HFF-Myc (cell line): ENCODE data around the gene CIP2A.

Source experiments
- DNase-seq: peaks from one replicate; pipeline ENCODE4 v3.0.0-alpha.2; 2011; ENCODE audit warnings: low read depth; ENCODE audit errors: extremely low read depth
- H3K4me3 ChIP-seq: replicated peaks from 2 replicates; pipeline ENCODE4 v1.5.1; 2011; ENCODE audit warnings: low read depth, mild to moderate bottlenecking, control low read depth, low read length
- CTCF ChIP-seq: IDR thresholded peaks from 2 replicates; pipeline ENCODE4 v1.5.1; 2012; ENCODE audit warnings: mild to moderate bottlenecking, low read depth, low read length, control low read depth; ENCODE audit errors: missing control alignments

CIP2A gene

GRCh38 chr3:108605491-108605890 lies 16.3 kb upstream of the CIP2A start:
- no peak overlapping the region for H3K4me3 ChIP-seq
- no peak for TF ChIP-seq CTCF
- DNase-seq, result no peak

GRCh38 chr3:108605028-108605427 lies 15.8 kb upstream of the CIP2A start:
- DNase-seq, result no peak
- TF ChIP-seq CTCF, result no peak
- no peak overlapping the region for H3K4me3 ChIP-seq

GRCh38 chr3:108603691-108604090 lies 14.5 kb upstream of the CIP2A start:
- DNase-seq, result no peak
- H3K4me3 ChIP-seq, result no peak overlapping the region
- no peak for TF ChIP-seq CTCF

GRCh38 chr3:108602935-108603294 lies 13.7 kb upstream of the CIP2A start:
- TF ChIP-seq CTCF, result no peak
- no peak overlapping the region for H3K4me3 ChIP-seq
- DNase-seq, result no peak

GRCh38 chr3:108602249-108602934 lies 13.2 kb upstream of the CIP2A start:
- no peak overlapping the region for H3K4me3 ChIP-seq
- no peak for DNase-seq
- TF ChIP-seq CTCF, result no peak

GRCh38 chr3:108599677-108600409 lies 10.6 kb upstream of the CIP2A start:
- no peak for DNase-seq
- no peak for TF ChIP-seq CTCF
- H3K4me3 ChIP-seq, result no peak overlapping the region
